ENCODE data around the gene CALY. TPM values are rescaled to one million over a fixed set of nuclear protein-coding genes. Genes with fewer than 3 reads are reported as not detected.

Gene CALY
- total and polyA plus RNA-seq, 4 donors: not detected

DNA sequence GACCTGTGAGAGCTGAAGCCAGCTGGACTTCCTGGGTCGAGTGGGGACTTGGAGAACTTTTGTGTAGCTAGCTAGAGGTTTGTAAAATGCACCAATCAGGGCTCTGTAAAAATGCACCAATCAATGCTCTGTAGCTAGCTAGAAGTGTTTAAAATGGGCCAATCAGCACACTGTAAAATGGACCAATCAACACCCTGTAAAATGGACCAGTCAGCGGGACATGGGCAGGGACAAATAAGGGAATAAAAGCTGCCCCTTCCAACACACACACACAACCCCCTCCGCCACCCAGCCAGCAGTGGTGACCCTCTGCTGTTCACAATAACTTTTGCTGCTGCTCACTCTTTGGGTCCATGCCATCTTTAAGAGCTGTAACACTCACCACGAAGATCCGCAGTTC is 20.8 kb downstream of the CALY start:
- Histone ChIP-seq H3K9me3 (ENCODE audit: control insufficient read depth in 4 of 4, insufficient read depth in 3 of 4, low read length in 3 of 4) (peaks cover 0 to 4% (median 0%) of the 10 kb centered on the region in 4 donors), H3K9ac (ENCODE audit: insufficient read depth in 1 of 2, low read length in 2 of 2) (no peak overlapping the region), H3K4me3 (no peak overlapping the region), H3K36me3 (ENCODE audit: control insufficient read depth in 4 of 4, insufficient read depth in 4 of 4, low read length in 4 of 4) (peaks cover 0 to 14% (median 1%) of the 10 kb centered on the region in 4 donors), H3K4me1 (ENCODE audit: control insufficient read depth in 5 of 5, insufficient read depth in 5 of 5, low read length in 5 of 5) (peaks cover 0 to 2% (median 0%) of the 10 kb centered on the region in 5 donors), H3K27ac (ENCODE audit: low read depth in 1 of 2, low read length in 1 of 2) (no peak overlapping the region), H3K27me3 (ENCODE audit: control insufficient read depth in 3 of 3, insufficient read depth in 3 of 3, low read length in 2 of 3) (peaks cover 0 to 12% (median 10%) of the 10 kb centered on the region in 3 donors)
- 76 to 84% methylated on average over 5 of the region's 5 CpGs for WGBS, 2 donors
- DNase-seq: no peak
- TF ChIP-seq, protein P1, sequence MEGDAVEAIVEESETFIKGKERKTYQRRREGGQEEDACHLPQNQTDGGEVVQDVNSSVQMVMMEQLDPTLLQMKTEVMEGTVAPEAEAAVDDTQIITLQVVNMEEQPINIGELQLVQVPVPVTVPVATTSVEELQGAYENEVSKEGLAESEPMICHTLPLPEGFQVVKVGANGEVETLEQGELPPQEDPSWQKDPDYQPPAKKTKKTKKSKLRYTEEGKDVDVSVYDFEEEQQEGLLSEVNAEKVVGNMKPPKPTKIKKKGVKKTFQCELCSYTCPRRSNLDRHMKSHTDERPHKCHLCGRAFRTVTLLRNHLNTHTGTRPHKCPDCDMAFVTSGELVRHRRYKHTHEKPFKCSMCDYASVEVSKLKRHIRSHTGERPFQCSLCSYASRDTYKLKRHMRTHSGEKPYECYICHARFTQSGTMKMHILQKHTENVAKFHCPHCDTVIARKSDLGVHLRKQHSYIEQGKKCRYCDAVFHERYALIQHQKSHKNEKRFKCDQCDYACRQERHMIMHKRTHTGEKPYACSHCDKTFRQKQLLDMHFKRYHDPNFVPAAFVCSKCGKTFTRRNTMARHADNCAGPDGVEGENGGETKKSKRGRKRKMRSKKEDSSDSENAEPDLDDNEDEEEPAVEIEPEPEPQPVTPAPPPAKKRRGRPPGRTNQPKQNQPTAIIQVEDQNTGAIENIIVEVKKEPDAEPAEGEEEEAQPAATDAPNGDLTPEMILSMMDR (IDR thresholded peaks at IDR 0.05; ENCODE audit: control extremely low read depth, extremely low read depth): no peak
- no peak for ATAC-seq (ENCODE audit: insufficient read depth, low FRiP score)

DNA sequence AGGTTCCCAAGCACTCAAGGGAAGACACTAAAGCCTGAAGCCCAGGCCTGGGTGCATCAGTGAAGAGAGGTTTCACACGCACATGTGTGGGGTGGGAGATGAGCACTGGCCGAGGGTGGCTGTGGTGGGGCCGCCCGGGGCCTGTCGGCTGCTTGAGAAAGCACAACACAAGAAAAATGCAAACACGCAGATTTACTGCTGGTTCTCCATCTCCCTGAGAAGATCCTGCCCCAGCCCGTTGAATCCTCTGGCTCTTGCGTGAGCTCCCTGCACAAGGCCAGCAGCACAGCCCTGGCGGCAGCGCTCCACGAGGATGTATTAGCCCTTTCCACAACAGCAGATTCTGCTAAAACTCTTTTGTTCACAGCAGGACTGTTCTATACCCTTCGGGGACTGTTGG is 21.8 kb downstream of the CALY start:
- H3K4me1 ChIP-seq (ENCODE audit: control insufficient read depth in 5 of 5, insufficient read depth in 5 of 5, low read length in 5 of 5): peaks cover 0 to 2% (median 0%) of the 10 kb centered on the region in 5 donors
- 92 to 93% methylated on average over 12 of the region's 12 CpGs for WGBS, 2 donors
- H3K27me3 ChIP-seq (ENCODE audit: control insufficient read depth in 3 of 3, insufficient read depth in 3 of 3, low read length in 2 of 3): peaks cover 0 to 8% (median 8%) of the 10 kb centered on the region in 3 donors
- H3K27ac ChIP-seq (ENCODE audit: low read depth in 1 of 2, low read length in 1 of 2): no peak overlapping the region
- TF ChIP-seq, protein P1 (IDR thresholded peaks at IDR 0.05; ENCODE audit: control extremely low read depth, extremely low read depth): no peak
- H3K4me3 ChIP-seq: no peak overlapping the region
- H3K9ac ChIP-seq (ENCODE audit: insufficient read depth in 1 of 2, low read length in 2 of 2): no peak overlapping the region
- peaks cover 0 to 2% (median 0%) of the 10 kb centered on the region in 4 donors for H3K9me3 ChIP-seq (ENCODE audit: control insufficient read depth in 4 of 4, insufficient read depth in 3 of 4, low read length in 3 of 4)
- no peak for ATAC-seq (ENCODE audit: insufficient read depth, low FRiP score)
- H3K36me3 ChIP-seq (ENCODE audit: control insufficient read depth in 4 of 4, insufficient read depth in 4 of 4, low read length in 4 of 4): peaks cover 0 to 19% (median 7%) of the 10 kb centered on the region in 4 donors
- no peak for DNase-seq

DNA sequence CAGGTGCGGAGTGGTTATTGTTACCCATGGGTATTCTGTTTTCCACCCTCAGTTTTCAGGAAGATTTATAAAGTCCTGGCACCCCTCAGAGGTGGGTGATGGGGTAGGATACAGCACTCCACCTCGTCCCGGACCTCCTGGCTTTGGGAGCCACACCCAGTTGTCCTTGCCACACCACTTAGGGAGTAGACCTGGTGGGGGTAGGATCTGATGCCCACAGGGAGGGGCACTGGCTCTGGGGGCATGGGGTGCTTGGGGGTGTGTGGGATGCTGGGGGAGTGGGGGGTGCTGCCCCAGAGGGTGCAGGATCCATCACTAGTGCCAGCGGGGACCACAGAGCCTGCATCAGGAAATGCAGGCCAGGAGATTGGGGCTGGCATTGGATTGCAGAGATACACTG is 23.5 kb downstream of the CALY start:
- H3K27me3 ChIP-seq (ENCODE audit: control insufficient read depth in 3 of 3, insufficient read depth in 3 of 3, low read length in 2 of 3): no peaks in the 10 kb centered on the region
- TF ChIP-seq, protein P1 (IDR thresholded peaks at IDR 0.05; ENCODE audit: control extremely low read depth, extremely low read depth): no peak
- H3K9me3 ChIP-seq (ENCODE audit: control insufficient read depth in 4 of 4, insufficient read depth in 3 of 4, low read length in 3 of 4): peaks cover 0 to 2% (median 0%) of the 10 kb centered on the region in 4 donors
- H3K36me3 ChIP-seq (ENCODE audit: control insufficient read depth in 4 of 4, insufficient read depth in 4 of 4, low read length in 4 of 4): peaks cover 0 to 19% (median 9%) of the 10 kb centered on the region in 4 donors
- no peak overlapping the region for H3K4me3 ChIP-seq
- ATAC-seq (ENCODE audit: insufficient read depth, low FRiP score) (no peak), DNase-seq (no peak)
- H3K27ac ChIP-seq (ENCODE audit: low read depth in 1 of 2, low read length in 1 of 2): no peak overlapping the region
- peaks cover 0 to 5% (median 0%) of the 10 kb centered on the region in 5 donors for H3K4me1 ChIP-seq (ENCODE audit: control insufficient read depth in 5 of 5, insufficient read depth in 5 of 5, low read length in 5 of 5)
- no peak overlapping the region for H3K9ac ChIP-seq (ENCODE audit: insufficient read depth in 1 of 2, low read length in 2 of 2)
- 82 to 91% methylated on average over 4 of the region's 4 CpGs for WGBS, 2 donors

DNA sequence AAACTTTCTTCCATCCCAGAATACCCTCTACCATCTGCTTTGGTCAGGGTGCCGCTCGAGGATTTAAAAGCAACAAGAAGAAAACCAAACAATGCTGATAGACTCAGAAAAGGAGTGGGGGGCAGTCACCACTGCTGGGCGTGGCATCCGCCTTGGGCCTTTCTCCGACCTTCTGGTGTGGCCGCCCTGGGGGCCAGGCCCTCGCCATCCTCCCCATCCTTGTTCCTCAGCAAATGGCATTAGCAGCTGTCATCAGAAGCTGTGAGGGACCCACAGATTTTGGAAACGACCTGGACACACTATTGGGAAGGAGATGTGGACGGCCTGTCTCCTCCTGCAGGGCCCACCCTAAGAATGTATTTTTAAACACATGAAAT is 23.9 kb downstream of the CALY start:
- Histone ChIP-seq H3K9me3 (ENCODE audit: control insufficient read depth in 4 of 4, insufficient read depth in 3 of 4, low read length in 3 of 4) (peaks cover 0 to 2% (median 0%) of the 10 kb centered on the region in 4 donors), H3K4me3 (no peak overlapping the region), H3K9ac (ENCODE audit: insufficient read depth in 1 of 2, low read length in 2 of 2) (no peak overlapping the region), H3K27me3 (ENCODE audit: control insufficient read depth in 3 of 3, insufficient read depth in 3 of 3, low read length in 2 of 3) (no peaks in the 10 kb centered on the region), H3K27ac (ENCODE audit: low read depth in 1 of 2, low read length in 1 of 2) (no peak overlapping the region), H3K36me3 (ENCODE audit: control insufficient read depth in 4 of 4, insufficient read depth in 4 of 4, low read length in 4 of 4) (peaks cover 0 to 19% (median 9%) of the 10 kb centered on the region in 4 donors), H3K4me1 (ENCODE audit: control insufficient read depth in 5 of 5, insufficient read depth in 5 of 5, low read length in 5 of 5) (peaks cover 0 to 5% (median under 1%) of the 10 kb centered on the region in 5 donors)
- TF ChIP-seq, protein P1 (IDR thresholded peaks at IDR 0.05; ENCODE audit: control extremely low read depth, extremely low read depth): no peak
- ATAC-seq (ENCODE audit: insufficient read depth, low FRiP score): no peak
- DNase-seq: no peak
- WGBS, 2 donors: 92 to 97% methylated on average over 9 of the region's 9 CpGs

Data from lung (tissue), 12 donors.